B cell (primary cell): ENCODE data around the gene LIMCH1. TPM values are rescaled to one million over a fixed set of nuclear protein-coding genes. Genes with fewer than 3 reads are reported as not detected.
"Not testable (repeated sequence)": the region's sequence is repeated elsewhere in the genome, so short reads cannot be mapped to it uniquely, and the experiment has no call there.

Experiments used
- ATAC-seq: fragments of 200-7000 bp; cut with Tn5 transposase; one replicate; pipeline ENCODE4 v1.10.0; 2021; ENCODE audit warnings: low read depth, mild to moderate bottlenecking, moderate number of reproducible peaks, moderate library complexity
- CTCF ChIA-PET: fragments of 350-600 bp; sonication (Branson Sonifier 250); formaldehyde crosslinking; loops from one replicate; lab custom pipeline; 2021; ENCODE audit warnings: antibody characterized with exemption, inconsistent platforms; lab: Charles Lee
- POLR2A ChIA-PET: fragments of 350-600 bp; sonication (Branson Sonifier 250); formaldehyde crosslinking; loops from one replicate; lab custom pipeline; 2021; ENCODE audit warnings: antibody characterized with exemption; lab: Charles Lee
- DNase-seq: peaks from one replicate; pipeline ENCODE4 v3.0.0; 2013
- H2AFZ ChIP-seq: 2 replicates; pipeline ENCODE4 v1.6.1; 2012; ENCODE audit warnings: mild to moderate bottlenecking, low read depth, low read length; ENCODE audit not compliant: insufficient read depth, poor library complexity, severe bottlenecking
- H3K27ac ChIP-seq, 2 donors: 1 replicate in 1 of 2; 2 replicates in 1 of 2; pipeline ENCODE4 v1.5.1; 2012 to 2013; ENCODE audit warnings: low read length in 2 of 2, mild to moderate bottlenecking in 2 of 2, moderate library complexity in 1 of 2
- H3K27me3 ChIP-seq, 4 experiments: fragments of 200-600 bp in 1 of 4; sonication (generic) in 1 of 4; replicated peaks in 1 of 4; 1 replicate in 2 of 4; 2 replicates in 2 of 4; pipeline versions ENCODE4 v1.6.1 to v1.7.0; 2013 to 2016; ENCODE audit warnings: low read length in 3 of 4, mild to moderate bottlenecking in 2 of 4, mixed read lengths in 1 of 4, moderate library complexity in 1 of 4; ENCODE audit not compliant: insufficient read depth in 4 of 4, control insufficient read depth in 3 of 4; ENCODE audit errors: control extremely low read depth in 1 of 4
- H3K36me3 ChIP-seq, 2 experiments: replicated peaks in 1 of 2; 1 replicate in 1 of 2; 2 replicates in 1 of 2; pipeline versions ENCODE4 v1.6.1 to v1.7.1; 2013; ENCODE audit warnings: low read length in 1 of 2; ENCODE audit not compliant: insufficient read depth in 2 of 2, control insufficient read depth in 1 of 2; ENCODE audit errors: control extremely low read depth in 1 of 2, extremely low read depth in 1 of 2
- H3K4me1 ChIP-seq, 2 donors: fragments of 200-600 bp in 1 of 2; sonication (generic) in 1 of 2; 1 replicate in 1 of 2; 2 replicates in 1 of 2; pipeline versions ENCODE4 v1.5.1 to v1.6.1; 2013 to 2017; ENCODE audit warnings: low read length in 2 of 2; ENCODE audit not compliant: control insufficient read depth in 2 of 2, insufficient read depth in 2 of 2
- H3K4me2 ChIP-seq: replicated peaks from 2 replicates; pipeline ENCODE3; 2012; ENCODE audit warnings: mild to moderate bottlenecking, low read depth, low read length; ENCODE audit not compliant: poor library complexity, severe bottlenecking
- H3K4me3 ChIP-seq, 5 experiments: fragments of 200-600 bp in 1 of 5; sonication (generic) in 1 of 5; 1 replicate in 3 of 5; 2 replicates in 2 of 5; pipeline versions ENCODE4 v1.5.1 to v1.7.0; 2011 to 2016; ENCODE audit warnings: low read length in 4 of 5, mild to moderate bottlenecking in 4 of 5, low read depth in 2 of 5, control low read depth in 1 of 5, moderate library complexity in 1 of 5; ENCODE audit not compliant: insufficient read depth in 1 of 5; ENCODE audit errors: control extremely low read depth in 1 of 5, extremely low read depth in 1 of 5
- H3K79me2 ChIP-seq: fragments of 200-600 bp; sonication (generic); one replicate; pipeline ENCODE4 v1.6.0; 2016; ENCODE audit warnings: low read length; ENCODE audit not compliant: control insufficient read depth, insufficient read depth
- H3K9ac ChIP-seq: fragments of 200-600 bp; sonication (generic); 2 replicates; pipeline ENCODE4 v1.6.1; 2017; ENCODE audit warnings: mild to moderate bottlenecking, low read length, moderate library complexity
- H3K9me3 ChIP-seq, 3 donors: one replicate each; pipeline versions ENCODE4 v1.6.1 to v1.7.1; 2013; ENCODE audit warnings: low read length in 2 of 3; ENCODE audit not compliant: control insufficient read depth in 2 of 3, insufficient read depth in 1 of 3; ENCODE audit errors: control extremely low read depth in 1 of 3
- H4K20me1 ChIP-seq: 2 replicates; pipeline ENCODE4 v1.6.0; 2012; ENCODE audit warnings: mild to moderate bottlenecking, low read length; ENCODE audit not compliant: insufficient read depth, control insufficient read depth, poor library complexity, severe bottlenecking
- H3K27ac Mint-ChIP-seq: one replicate; pipeline ENCODE4 v1.8.0; 2021; ENCODE audit warnings: mixed read lengths
- H3K27me3 Mint-ChIP-seq: one replicate; pipeline ENCODE4 v1.8.0; 2021; ENCODE audit warnings: mixed read lengths
- H3K4me1 Mint-ChIP-seq: one replicate; pipeline ENCODE4 v1.8.0; 2021; ENCODE audit warnings: mixed read lengths
- H3K4me3 Mint-ChIP-seq: one replicate; pipeline ENCODE4 v1.8.0; 2021; ENCODE audit warnings: mixed read lengths
- H3K9me3 Mint-ChIP-seq: one replicate; pipeline ENCODE4 v1.8.0; 2022; ENCODE audit warnings: mixed read lengths; ENCODE audit not compliant: insufficient read depth
- CTCF ChIP-seq: fragments of 200-600 bp; IDR thresholded peaks from one replicate; pipeline ENCODE4 v1.8.0; 2022; ENCODE audit warnings: antibody characterized with exemption, mild to moderate bottlenecking
- EZH2 ChIP-seq: IDR thresholded peaks from 2 replicates; pipeline ENCODE4 v1.6.1; 2012; ENCODE audit warnings: borderline replicate concordance, low read depth, mild to moderate bottlenecking, moderate library complexity, low read length; ENCODE audit not compliant: insufficient read depth, poor library complexity, severe bottlenecking
- WGBS: methylation state at CpG from one replicate; pipeline ENCODE4 v1.1.5; 2013; ENCODE audit warnings: missing lambda C conversion rate; ENCODE audit not compliant: insufficient coverage; 5-methylcytosine and 5-hydroxymethylcytosine counted together
- intact Hi-C: fragments of 100-400 bp; cut with micrococcal nuclease; formaldehyde crosslinking; loops from one replicate; pipeline ENCODE4 v1.10.0; 2022
- polyA plus RNA-seq: library from polyadenylated mRNA; depleted of rRNA; stranded (reverse); fragments of >200 nt; gene quantifications from 2 replicates; pipeline ENCODE4 v1.2.3, GENCODE V29; 2012
- total RNA-seq, 2 donors: library from RNA; stranded (reverse); fragments of 120-200 nt in 1 of 2; gene quantifications; 1 replicate in 1 of 2; 2 replicates in 1 of 2; pipeline versions ENCODE4 v1.2.3 to v1.2.4, GENCODE V29; 2013 to 2022

LIMCH1 gene
- total and polyA plus RNA-seq, 2 donors (not counting 1 experiment from before 2014, with no cell fraction given) = not detected

DNA sequence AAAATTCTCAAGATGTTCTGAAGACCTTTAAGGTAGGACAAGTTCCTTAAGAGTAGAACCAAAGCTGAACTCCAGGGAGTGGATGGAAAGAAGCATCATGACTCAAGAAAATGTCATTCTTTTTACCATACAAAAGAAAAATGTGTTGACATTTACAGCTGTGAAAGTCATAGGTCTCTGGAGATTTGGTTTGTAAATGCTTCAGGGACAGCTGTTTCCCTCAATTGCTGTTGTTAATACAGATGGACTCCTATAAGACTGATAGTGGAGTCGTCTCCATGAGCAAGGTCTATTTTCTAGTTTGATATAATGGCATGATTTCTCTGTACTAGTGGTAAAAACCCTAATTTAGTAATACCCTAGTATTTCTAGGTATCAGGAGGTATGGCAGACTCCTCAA is 108.9 kb downstream of the LIMCH1 start:
- WGBS = no CpG with 5 or more reads among the region's 1 CpG
- H3K9ac ChIP-seq = no peak overlapping the region
- CTCF ChIA-PET = interaction anchor here (1.1 to 1.4 kb wide), 3 partner anchors 15 to 46 kb away, joined by 3 read pairs; no protein-coding TSS in a partner anchor

GRCh38 chr4:41647383-41647782 is 109.4 kb downstream of the LIMCH1 start:
- CTCF ChIA-PET = interaction anchor here (1.1 to 1.4 kb wide), 3 partner anchors 14 to 45 kb away, joined by 3 read pairs; no protein-coding TSS in a partner anchor
- Mint-ChIP-seq H3K27me3 (peaks cover 21% of the 10 kb centered on the region), H3K4me3 (peak overlapping the region; percentile 24), H3K9me3 (no peaks in the 10 kb centered on the region), H3K27ac (no peak overlapping the region), H3K4me1 (peaks cover 21% of the 10 kb centered on the region)
- no peaks in the 10 kb centered on the region for H3K36me3 ChIP-seq
- H3K27me3 ChIP-seq = peaks cover 0 to 15% (median 10%) of the 10 kb centered on the region in 4 experiments
- no peak overlapping the region for H3K4me2 ChIP-seq
- H2AFZ ChIP-seq = no peak overlapping the region
- no peaks in the 10 kb centered on the region for H4K20me1 ChIP-seq
- H3K4me3 ChIP-seq = no peak overlapping the region
- no peak overlapping the region for H3K27ac ChIP-seq
- no peaks in the 10 kb centered on the region for H3K79me2 ChIP-seq
- DNase-seq (peak; percentile 31), ATAC-seq (peak; percentile 43)
- WGBS = 17% methylated on average over 2 of the region's 3 CpGs
- TF ChIP-seq CTCF (no peak), EZH2 (no peak)
- H3K4me1 ChIP-seq = peaks cover 13 to 15% of the 10 kb centered on the region in 2 donors
- POLR2A ChIA-PET = no interaction called here
- H3K9ac ChIP-seq = no peak overlapping the region
- peaks cover 0 to 4% (median 0%) of the 10 kb centered on the region in 3 donors for H3K9me3 ChIP-seq
- intact Hi-C loops = no loop called here

More for the DNA sequence above, 108.9 kb downstream of the LIMCH1 start:
- H3K27ac ChIP-seq = no peak overlapping the region
- H3K4me2 ChIP-seq = no peak overlapping the region
- H3K79me2 ChIP-seq = no peaks in the 10 kb centered on the region
- intact Hi-C loops = no loop called here
- no peak for DNase-seq
- peaks cover 0 to 4% (median 0%) of the 10 kb centered on the region in 3 donors for H3K9me3 ChIP-seq
- Mint-ChIP-seq H3K27ac (no peak overlapping the region), H3K27me3 (peaks cover 21% of the 10 kb centered on the region), H3K9me3 (no peaks in the 10 kb centered on the region), H3K4me1 (peaks cover 21% of the 10 kb centered on the region), H3K4me3 (peak overlapping the region; percentile 20)
- no peaks in the 10 kb centered on the region for H4K20me1 ChIP-seq
- TF ChIP-seq EZH2 (no peak), CTCF (no peak)
- ATAC-seq = peak; percentile 36
- H3K4me1 ChIP-seq = peaks cover 13 to 15% of the 10 kb centered on the region in 2 donors
- no peaks in the 10 kb centered on the region for H3K36me3 ChIP-seq
- no peak overlapping the region for H2AFZ ChIP-seq
- no peak overlapping the region for H3K4me3 ChIP-seq
- H3K27me3 ChIP-seq = peaks cover 0 to 15% (median 10%) of the 10 kb centered on the region in 4 experiments
- POLR2A ChIA-PET = no interaction called here

- H3K36me3 ChIP-seq, H3K27me3 ChIP-seq, H2AFZ ChIP-seq, POLR2A ChIA-PET, H3K4me3 Mint-ChIP-seq, ATAC-seq, H3K9me3 Mint-ChIP-seq, H3K27ac Mint-ChIP-seq, H3K27me3 Mint-ChIP-seq, H3K27ac ChIP-seq, H3K79me2 ChIP-seq, DNase-seq, H3K4me2 ChIP-seq, H4K20me1 ChIP-seq, H3K4me3 ChIP-seq, H3K9ac ChIP-seq, H3K9me3 ChIP-seq, intact Hi-C loops: not testable (repeated sequence)
- peaks cover 10 to 15% of the 10 kb centered on the region in 2 donors for H3K4me1 ChIP-seq
- CTCF ChIA-PET = interaction anchor here (1.8 kb wide), 1 partner anchor 10 kb away, joined by 8 read pairs; no protein-coding TSS in a partner anchor
- peaks cover 18% of the 10 kb centered on the region for H3K4me1 Mint-ChIP-seq
These were observed 113.2 kb downstream of the LIMCH1 start for GRCh38 chr4:41651150-41651549.
